ENCODE results near the gene DCHS2. TPM values are rescaled to one million over a fixed set of nuclear protein-coding genes. Genes with fewer than 3 reads are reported as not detected.

Gene DCHS2
- total RNA-seq, 6 donors from 2014 or later, result 0.20 to 1.1 (median 0.80) TPM; not detected in 2

DNA sequence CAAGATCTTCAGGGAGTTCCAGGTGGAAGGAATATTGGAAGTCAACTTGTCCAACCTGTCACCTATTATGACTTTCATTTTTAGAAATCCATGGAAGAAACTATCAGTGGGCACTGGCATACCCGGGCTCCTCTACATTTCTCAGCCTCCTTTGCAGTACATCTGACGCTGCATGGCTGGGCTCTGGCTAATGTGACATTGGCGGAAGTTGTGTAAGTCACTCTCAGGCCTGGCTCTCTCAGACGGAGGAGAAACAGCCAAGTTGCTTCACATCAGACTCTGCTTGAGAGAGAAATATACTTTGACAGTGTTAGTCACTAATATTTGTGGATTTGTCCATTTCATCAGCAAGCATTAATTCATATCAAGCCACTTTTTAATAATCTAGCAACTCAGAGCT lies 4.5 kb downstream of the DCHS2 start:
- 68 to 83% methylated on average over 4 of the region's 4 CpGs for WGBS, 2 donors
- ATAC-seq (ENCODE audit: low FRiP score in 2 of 2) (no peak), DNase-seq (no peak)
- Histone ChIP-seq H3K4me3 (no peak overlapping the region), H3K27ac (no peak overlapping the region), H3K9me3 (no peaks in the 10 kb centered on the region), H3K4me1 (peaks cover 13 to 24% (median 20%) of the 10 kb centered on the region in 4 donors), H3K27me3 (peaks cover 0 to 24% (median 15%) of the 10 kb centered on the region in 4 donors), H3K36me3 (no peaks in the 10 kb centered on the region)
- TF ChIP-seq POLR2AphosphoS5 (IDR thresholded peaks at IDR 0.05) (no peak), EP300 (IDR thresholded peaks at IDR 0.05) (no peak), POLR2A (IDR thresholded peaks at IDR 0.05) (no peak)
- TF ChIP-seq, protein P1, sequence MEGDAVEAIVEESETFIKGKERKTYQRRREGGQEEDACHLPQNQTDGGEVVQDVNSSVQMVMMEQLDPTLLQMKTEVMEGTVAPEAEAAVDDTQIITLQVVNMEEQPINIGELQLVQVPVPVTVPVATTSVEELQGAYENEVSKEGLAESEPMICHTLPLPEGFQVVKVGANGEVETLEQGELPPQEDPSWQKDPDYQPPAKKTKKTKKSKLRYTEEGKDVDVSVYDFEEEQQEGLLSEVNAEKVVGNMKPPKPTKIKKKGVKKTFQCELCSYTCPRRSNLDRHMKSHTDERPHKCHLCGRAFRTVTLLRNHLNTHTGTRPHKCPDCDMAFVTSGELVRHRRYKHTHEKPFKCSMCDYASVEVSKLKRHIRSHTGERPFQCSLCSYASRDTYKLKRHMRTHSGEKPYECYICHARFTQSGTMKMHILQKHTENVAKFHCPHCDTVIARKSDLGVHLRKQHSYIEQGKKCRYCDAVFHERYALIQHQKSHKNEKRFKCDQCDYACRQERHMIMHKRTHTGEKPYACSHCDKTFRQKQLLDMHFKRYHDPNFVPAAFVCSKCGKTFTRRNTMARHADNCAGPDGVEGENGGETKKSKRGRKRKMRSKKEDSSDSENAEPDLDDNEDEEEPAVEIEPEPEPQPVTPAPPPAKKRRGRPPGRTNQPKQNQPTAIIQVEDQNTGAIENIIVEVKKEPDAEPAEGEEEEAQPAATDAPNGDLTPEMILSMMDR (IDR thresholded peaks at IDR 0.05), result no peak

DNA sequence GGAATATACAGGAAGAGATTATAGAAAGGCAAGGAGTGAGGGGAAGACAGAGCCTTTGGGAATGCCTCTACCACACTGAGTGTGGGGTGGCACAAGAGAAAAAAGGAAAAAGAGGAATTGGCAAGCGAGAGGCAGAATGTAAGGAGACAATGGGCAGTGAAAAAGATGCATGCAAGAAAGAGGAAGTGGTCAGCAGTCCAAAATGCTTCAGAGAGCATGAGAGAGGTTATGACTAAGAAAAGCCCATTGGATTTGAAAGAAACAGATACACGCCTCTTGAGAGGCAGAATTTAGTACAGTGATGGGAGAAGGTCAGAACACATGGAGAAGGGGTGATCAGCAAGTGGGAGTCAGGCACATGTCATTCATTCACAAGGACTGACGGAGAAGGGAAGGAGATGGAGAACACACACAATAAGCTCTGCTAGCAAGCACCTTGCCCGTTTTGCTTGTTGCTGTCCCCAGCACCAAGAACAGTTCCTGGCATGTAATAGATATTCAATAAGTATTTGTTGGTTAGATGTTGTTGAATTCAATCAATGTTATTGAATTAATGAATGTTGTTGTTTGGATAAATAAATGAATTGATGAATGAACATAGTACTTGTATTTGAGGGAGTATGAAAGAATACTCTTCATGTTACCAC lies 6.3 kb downstream of the DCHS2 start:
- no peak for ATAC-seq (ENCODE audit: low FRiP score in 2 of 2)
- peaks cover 0 to 6% (median 4%) of the 10 kb centered on the region in 4 donors for H3K27me3 ChIP-seq
- H3K36me3 ChIP-seq, result no peaks in the 10 kb centered on the region
- TF ChIP-seq POLR2AphosphoS5 (IDR thresholded peaks at IDR 0.05) (no peak), POLR2A (IDR thresholded peaks at IDR 0.05) (no peak), EP300 (IDR thresholded peaks at IDR 0.05) (no peak)
- TF ChIP-seq, protein P1 (IDR thresholded peaks at IDR 0.05), result no peak
- peaks cover 0 to 5% (median 1%) of the 10 kb centered on the region in 4 donors for H3K4me1 ChIP-seq
- H3K9me3 ChIP-seq, result no peaks in the 10 kb centered on the region
- H3K27ac ChIP-seq, result no peak overlapping the region
- H3K4me3 ChIP-seq, result no peak overlapping the region
- DNase-seq, result no peak
- 37 to 55% methylated on average over 4 of the region's 4 CpGs for WGBS, 2 donors

GRCh38 chr4:154478547-154478946 lies 13.1 kb downstream of the DCHS2 start:
- 86 to 97% methylated on average over 4 of the region's 4 CpGs for WGBS, 2 donors
- H3K4me3 ChIP-seq, result no peak overlapping the region
- no peaks in the 10 kb centered on the region for H3K9me3 ChIP-seq
- no peaks in the 10 kb centered on the region for H3K4me1 ChIP-seq
- DNase-seq (no peak), ATAC-seq (ENCODE audit: low FRiP score in 2 of 2) (no peak)
- no peaks in the 10 kb centered on the region for H3K36me3 ChIP-seq
- TF ChIP-seq EP300 (IDR thresholded peaks at IDR 0.05), result no peak
- TF ChIP-seq, protein P1 (IDR thresholded peaks at IDR 0.05), result no peak
- TF ChIP-seq POLR2AphosphoS5 (IDR thresholded peaks at IDR 0.05), result no peak
- TF ChIP-seq POLR2A (IDR thresholded peaks at IDR 0.05), result no peak
- no peaks in the 10 kb centered on the region for H3K27me3 ChIP-seq
- no peak overlapping the region for H3K27ac ChIP-seq

DNA sequence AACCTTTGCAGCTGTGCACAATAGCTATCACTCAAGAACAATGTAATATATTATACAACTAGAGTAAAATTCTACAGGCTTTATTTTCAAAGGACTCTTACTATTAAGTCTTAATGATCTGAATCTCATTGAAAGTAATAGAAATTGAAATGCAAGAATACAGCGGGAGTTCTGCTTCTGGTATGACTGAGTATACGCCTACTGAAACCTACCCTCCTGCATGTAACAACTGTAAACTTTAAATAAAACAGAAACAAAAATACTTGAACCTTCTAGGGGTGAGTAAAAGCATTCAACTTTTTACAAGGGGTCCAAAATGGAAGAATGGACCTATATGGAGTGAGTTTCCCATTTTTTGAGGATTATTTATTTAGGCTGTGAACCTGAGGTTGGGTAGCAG lies 13.5 kb downstream of the DCHS2 start:
- ATAC-seq (ENCODE audit: low FRiP score in 2 of 2) (no peak), DNase-seq (no peak)
- Histone ChIP-seq H3K4me3 (no peak overlapping the region), H3K9me3 (no peaks in the 10 kb centered on the region), H3K27me3 (no peaks in the 10 kb centered on the region), H3K36me3 (no peaks in the 10 kb centered on the region), H3K27ac (no peak overlapping the region), H3K4me1 (no peaks in the 10 kb centered on the region)
- 94 to 95% methylated on average over 2 of the region's 2 CpGs for WGBS, 2 donors
- no peak for TF ChIP-seq POLR2A (IDR thresholded peaks at IDR 0.05)
- TF ChIP-seq POLR2AphosphoS5 (IDR thresholded peaks at IDR 0.05), result no peak
- TF ChIP-seq, protein P1 (IDR thresholded peaks at IDR 0.05), result no peak
- no peak for TF ChIP-seq EP300 (IDR thresholded peaks at IDR 0.05)

GRCh38 chr4:154476232-154476631 lies 15.4 kb downstream of the DCHS2 start:
- TF ChIP-seq EP300 (IDR thresholded peaks at IDR 0.05), result no peak
- no peak for TF ChIP-seq POLR2AphosphoS5 (IDR thresholded peaks at IDR 0.05)
- TF ChIP-seq POLR2A (IDR thresholded peaks at IDR 0.05), result no peak
- TF ChIP-seq, protein P1 (IDR thresholded peaks at IDR 0.05), result no peak
- Histone ChIP-seq H3K36me3 (no peaks in the 10 kb centered on the region), H3K27ac (no peak overlapping the region), H3K27me3 (no peaks in the 10 kb centered on the region), H3K4me3 (no peak overlapping the region), H3K4me1 (no peaks in the 10 kb centered on the region), H3K9me3 (no peaks in the 10 kb centered on the region)
- no peak for DNase-seq
- WGBS, 2 donors, result 48 to 74% methylated on average over 1 of the region's 1 CpG
- ATAC-seq (ENCODE audit: low FRiP score in 2 of 2), result no peak
